K562 (cell line): ENCODE results near the gene RGL2. TPM values are rescaled to one million over a fixed set of nuclear protein-coding genes. Genes with fewer than 3 reads are reported as not detected.

Source experiments
- CEBPB ChIP-seq: fragments of 450-650 bp; IDR thresholded peaks from 2 replicates; pipeline ENCODE4 v1.6.1; 2016; ENCODE audit warnings: missing genetic modification characterization, missing compliant biosample characterization
- FOXK1 ChIP-seq: sonication (generic); formaldehyde crosslinking; IDR thresholded peaks from 2 replicates; pipeline ENCODE4 v1.8.0; 2022; ENCODE audit warnings: missing genetic modification reagents, mild to moderate bottlenecking, borderline replicate concordance
- FUS ChIP-seq: fragments of 200-400 bp; formaldehyde crosslinking; optimal IDR thresholded peaks from 2 replicates; pipeline ENCODE3; 2017; ENCODE audit warnings: low read depth, low read length
- HDAC2 ChIP-seq: fragments of 450-650 bp; IDR thresholded peaks from 2 replicates; pipeline ENCODE4 v1.6.1; 2016; ENCODE audit warnings: mild to moderate bottlenecking
- HLTF ChIP-seq: fragments of 450-650 bp; IDR thresholded peaks from 2 replicates; pipeline ENCODE4 v1.6.1; 2016
- HNRNPUL1 ChIP-seq: fragments of 200-400 bp; formaldehyde crosslinking; IDR thresholded peaks from 2 replicates; pipeline ENCODE4 v1.6.1; 2017; ENCODE audit warnings: low read length
- MYNN ChIP-seq, 2 experiments: sonication (generic); formaldehyde crosslinking in 1 of 2; IDR thresholded peaks; 2 replicates each; pipeline versions ENCODE4 v1.5.0 to v1.6.1; 2016 to 2020; ENCODE audit warnings: antibody characterized with exemption in 1 of 2, missing genetic modification reagents in 1 of 2
- NBN ChIP-seq: fragments of 450-650 bp; IDR thresholded peaks from 2 replicates; pipeline ENCODE4 v1.6.1; 2016; ENCODE audit warnings: low read depth, mild to moderate bottlenecking
- NELFE ChIP-seq: IDR thresholded peaks from 2 replicates; pipeline ENCODE4 v1.6.1; 2011; ENCODE audit warnings: mild to moderate bottlenecking; ENCODE audit not compliant: insufficient read depth, insufficient read length
- PRPF4 ChIP-seq: fragments of 200-400 bp; formaldehyde crosslinking; IDR thresholded peaks from one replicate; pipeline ENCODE4 v1.6.1; 2017; ENCODE audit warnings: low read length, low read depth, mild to moderate bottlenecking; ENCODE audit not compliant: insufficient read depth, poor library complexity, severe bottlenecking
- RBBP5 ChIP-seq: fragments of 200-600 bp; sonication (generic); IDR thresholded peaks from 2 replicates; pipeline ENCODE4 v1.6.1; 2012; ENCODE audit warnings: borderline replicate concordance, mild to moderate bottlenecking, low read length, control low read depth, inconsistent platforms; ENCODE audit not compliant: insufficient read depth, poor library complexity, severe bottlenecking
- RBM15 ChIP-seq: fragments of 200-400 bp; formaldehyde crosslinking; IDR thresholded peaks from 2 replicates; pipeline ENCODE4 v1.6.1; 2018; ENCODE audit warnings: mild to moderate bottlenecking, low read length, moderate library complexity; ENCODE audit not compliant: insufficient read depth
- ZFPM2 ChIP-seq: fragments of 250-450 bp; sonication (Bioruptor Pico); IDR thresholded peaks from 2 replicates; pipeline ENCODE4 v1.5.1; 2022; ENCODE audit warnings: mild to moderate bottlenecking
- ZNF699 ChIP-seq: fragments of 250-450 bp; sonication (Bioruptor Pico); IDR thresholded peaks from 2 replicates; pipeline ENCODE4 v1.8.0; 2021; ENCODE audit warnings: mild to moderate bottlenecking, moderate library complexity; ENCODE audit not compliant: insufficient replicate concordance
- ZNF76 ChIP-seq: fragments of 250-450 bp; sonication (Bioruptor Pico); IDR thresholded peaks from 2 replicates; pipeline ENCODE4 v1.4.0; 2020; ENCODE audit warnings: mild to moderate bottlenecking, moderate library complexity, borderline replicate concordance
- ZZZ3 ChIP-seq: fragments of 450-650 bp; IDR thresholded peaks from 2 replicates; pipeline ENCODE4 v1.6.1; 2016; ENCODE audit warnings: antibody characterized with exemption, mild to moderate bottlenecking, moderate library complexity
- polyA plus RNA-seq, 8 experiments: library from polyadenylated mRNA; depleted of rRNA in 4 of 8; stranded (reverse) in 5 of 8; unstranded in 3 of 8; fragments of >200 nt; fragmentation: Nextera tagmentation in 2 of 8; fragmentation: Illumina TruSeq in 1 of 8; extraction: Ambion mirVana in 2 of 8; extraction: Trizol in 1 of 8; gene quantifications; 2 replicates each; pipeline versions ENCODE4 v1.2.1 to v1.2.3, GENCODE V29; 2011 to 2014; ENCODE audit warnings: inconsistent platforms in 1 of 8, missing spikeins in 1 of 8
- total RNA-seq, 7 experiments: library from RNA; depleted of rRNA in 6 of 7; stranded (reverse); fragments of >200 nt in 6 of 7; fragmentation: Illumina TruSeq in 2 of 7; extraction: Trizol in 2 of 7; gene quantifications; 2 replicates each; pipeline versions ENCODE4 v1.2.1 to v1.2.3, GENCODE V29; 2011 to 2021; ENCODE audit warnings: low replicate concordance in 1 of 7
- TF ChIP-seq, protein P1 (sequence below): fragments of 200-800 bp; sonication (Bioruptor generic); IDR thresholded peaks from 2 replicates; pipeline ENCODE4 v1.6.1; 2017; ENCODE audit warnings: missing genetic modification characterization, missing compliant biosample characterization
- TF ChIP-seq, protein P2 (sequence below), 2 experiments: fragments of 450-650 bp in 1 of 2; IDR thresholded peaks; 2 replicates each; pipeline ENCODE4 v1.6.1; 2011 to 2017; ENCODE audit warnings: low read depth in 2 of 2, antibody characterized with exemption in 1 of 2, borderline replicate concordance in 1 of 2, low read length in 1 of 2, mild to moderate bottlenecking in 1 of 2, mixed read lengths in 1 of 2; ENCODE audit not compliant: control insufficient read depth in 1 of 2
- TF ChIP-seq, protein P3 (sequence below): fragments of 450-650 bp; IDR thresholded peaks from one replicate; pipeline ENCODE4 v1.6.1; 2018; ENCODE audit warnings: mild to moderate bottlenecking, moderate library complexity; ENCODE audit not compliant: partially characterized antibody
- TF ChIP-seq, protein P4 (sequence below): fragments of 250-450 bp; sonication (Bioruptor Pico); IDR thresholded peaks from 2 replicates; pipeline ENCODE4 v1.8.0; 2022; ENCODE audit warnings: inconsistent platforms

RGL2 gene
- total and polyA plus RNA-seq, 9 of the 15 experiments (the other 6 are each of a cell fraction or from before 2014, with no cell fraction given): 1.8 to 57.1 (median 19.5) TPM

DNA sequence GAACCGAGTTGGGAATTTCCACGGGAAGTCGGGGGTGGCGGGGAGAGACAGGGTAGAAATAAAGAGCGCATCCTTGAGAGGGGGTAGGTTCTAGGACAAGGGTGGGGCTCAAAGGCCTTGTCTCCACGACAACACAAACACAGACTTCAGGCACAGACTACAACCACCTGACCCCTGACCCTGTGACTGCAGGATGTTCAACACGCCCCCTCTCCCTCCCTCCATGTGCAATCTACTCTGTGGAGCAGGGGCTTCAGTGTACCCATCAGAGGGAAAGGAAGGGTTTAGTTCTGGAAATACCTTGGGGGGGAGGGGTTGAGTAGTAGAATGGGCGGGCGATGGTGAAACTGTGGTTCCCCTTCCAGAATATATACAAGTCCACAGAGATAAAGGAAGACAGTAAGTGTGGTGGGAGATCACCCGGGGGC lies 15.8 kb upstream of the RGL2 start (continued):
- TF ChIP-seq MYNN (IDR thresholded peaks at IDR 0.05) (no peak), MYNN (CRISPR knock-in tag; IDR thresholded peaks at IDR 0.05) (no peak), RBBP5 (no peak), RBM15 (no peak), FOXK1 (CRISPR knock-in tag) (peak; percentile 75; the same call in 1 of the 2 replicates), HDAC2 (0 out of 2 replicates have a peak, but pooled peaks have one; percentile 54), NELFE (no peak), PRPF4 (no peak), FUS (no peak), ZNF76 (CRISPR knock-in tag) (no peak), NBN (no peak), HNRNPUL1 (no peak), ZZZ3 (no peak), CEBPB (tag) (no peak), HLTF (no peak), ZNF699 (no peak), ZFPM2 (CRISPR knock-in tag) (0 out of 2 replicates have a peak, but pooled peaks have one; percentile 70)
- TF ChIP-seq, protein P1, sequence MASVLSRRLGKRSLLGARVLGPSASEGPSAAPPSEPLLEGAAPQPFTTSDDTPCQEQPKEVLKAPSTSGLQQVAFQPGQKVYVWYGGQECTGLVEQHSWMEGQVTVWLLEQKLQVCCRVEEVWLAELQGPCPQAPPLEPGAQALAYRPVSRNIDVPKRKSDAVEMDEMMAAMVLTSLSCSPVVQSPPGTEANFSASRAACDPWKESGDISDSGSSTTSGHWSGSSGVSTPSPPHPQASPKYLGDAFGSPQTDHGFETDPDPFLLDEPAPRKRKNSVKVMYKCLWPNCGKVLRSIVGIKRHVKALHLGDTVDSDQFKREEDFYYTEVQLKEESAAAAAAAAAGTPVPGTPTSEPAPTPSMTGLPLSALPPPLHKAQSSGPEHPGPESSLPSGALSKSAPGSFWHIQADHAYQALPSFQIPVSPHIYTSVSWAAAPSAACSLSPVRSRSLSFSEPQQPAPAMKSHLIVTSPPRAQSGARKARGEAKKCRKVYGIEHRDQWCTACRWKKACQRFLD: no peak
- TF ChIP-seq, protein P2, sequence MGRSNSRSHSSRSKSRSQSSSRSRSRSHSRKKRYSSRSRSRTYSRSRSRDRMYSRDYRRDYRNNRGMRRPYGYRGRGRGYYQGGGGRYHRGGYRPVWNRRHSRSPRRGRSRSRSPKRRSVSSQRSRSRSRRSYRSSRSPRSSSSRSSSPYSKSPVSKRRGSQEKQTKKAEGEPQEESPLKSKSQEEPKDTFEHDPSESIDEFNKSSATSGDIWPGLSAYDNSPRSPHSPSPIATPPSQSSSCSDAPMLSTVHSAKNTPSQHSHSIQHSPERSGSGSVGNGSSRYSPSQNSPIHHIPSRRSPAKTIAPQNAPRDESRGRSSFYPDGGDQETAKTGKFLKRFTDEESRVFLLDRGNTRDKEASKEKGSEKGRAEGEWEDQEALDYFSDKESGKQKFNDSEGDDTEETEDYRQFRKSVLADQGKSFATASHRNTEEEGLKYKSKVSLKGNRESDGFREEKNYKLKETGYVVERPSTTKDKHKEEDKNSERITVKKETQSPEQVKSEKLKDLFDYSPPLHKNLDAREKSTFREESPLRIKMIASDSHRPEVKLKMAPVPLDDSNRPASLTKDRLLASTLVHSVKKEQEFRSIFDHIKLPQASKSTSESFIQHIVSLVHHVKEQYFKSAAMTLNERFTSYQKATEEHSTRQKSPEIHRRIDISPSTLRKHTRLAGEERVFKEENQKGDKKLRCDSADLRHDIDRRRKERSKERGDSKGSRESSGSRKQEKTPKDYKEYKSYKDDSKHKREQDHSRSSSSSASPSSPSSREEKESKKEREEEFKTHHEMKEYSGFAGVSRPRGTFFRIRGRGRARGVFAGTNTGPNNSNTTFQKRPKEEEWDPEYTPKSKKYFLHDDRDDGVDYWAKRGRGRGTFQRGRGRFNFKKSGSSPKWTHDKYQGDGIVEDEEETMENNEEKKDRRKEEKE (IDR thresholded peaks at IDR 0.05; ENCODE audit: borderline replicate concordance in 1 of 2, control insufficient read depth in 1 of 2, low read depth in 2 of 2, low read length in 1 of 2): no peak
- TF ChIP-seq, protein P3, sequence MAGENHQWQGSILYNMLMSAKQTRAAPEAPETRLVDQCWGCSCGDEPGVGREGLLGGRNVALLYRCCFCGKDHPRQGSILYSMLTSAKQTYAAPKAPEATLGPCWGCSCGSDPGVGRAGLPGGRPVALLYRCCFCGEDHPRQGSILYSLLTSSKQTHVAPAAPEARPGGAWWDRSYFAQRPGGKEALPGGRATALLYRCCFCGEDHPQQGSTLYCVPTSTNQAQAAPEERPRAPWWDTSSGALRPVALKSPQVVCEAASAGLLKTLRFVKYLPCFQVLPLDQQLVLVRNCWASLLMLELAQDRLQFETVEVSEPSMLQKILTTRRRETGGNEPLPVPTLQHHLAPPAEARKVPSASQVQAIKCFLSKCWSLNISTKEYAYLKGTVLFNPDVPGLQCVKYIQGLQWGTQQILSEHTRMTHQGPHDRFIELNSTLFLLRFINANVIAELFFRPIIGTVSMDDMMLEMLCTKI: no peak
- TF ChIP-seq, protein P4, sequence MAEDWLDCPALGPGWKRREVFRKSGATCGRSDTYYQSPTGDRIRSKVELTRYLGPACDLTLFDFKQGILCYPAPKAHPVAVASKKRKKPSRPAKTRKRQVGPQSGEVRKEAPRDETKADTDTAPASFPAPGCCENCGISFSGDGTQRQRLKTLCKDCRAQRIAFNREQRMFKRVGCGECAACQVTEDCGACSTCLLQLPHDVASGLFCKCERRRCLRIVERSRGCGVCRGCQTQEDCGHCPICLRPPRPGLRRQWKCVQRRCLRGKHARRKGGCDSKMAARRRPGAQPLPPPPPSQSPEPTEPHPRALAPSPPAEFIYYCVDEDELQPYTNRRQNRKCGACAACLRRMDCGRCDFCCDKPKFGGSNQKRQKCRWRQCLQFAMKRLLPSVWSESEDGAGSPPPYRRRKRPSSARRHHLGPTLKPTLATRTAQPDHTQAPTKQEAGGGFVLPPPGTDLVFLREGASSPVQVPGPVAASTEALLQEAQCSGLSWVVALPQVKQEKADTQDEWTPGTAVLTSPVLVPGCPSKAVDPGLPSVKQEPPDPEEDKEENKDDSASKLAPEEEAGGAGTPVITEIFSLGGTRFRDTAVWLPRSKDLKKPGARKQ (CRISPR knock-in tag): no peak
